B cell (primary cell): Measurements from ENCODE around the gene ETFA.

Experiments used
- EZH2 ChIP-seq: IDR thresholded peaks from 2 replicates; pipeline ENCODE4 v1.6.1; 2012; ENCODE audit warnings: borderline replicate concordance, low read depth, mild to moderate bottlenecking, moderate library complexity, low read length; ENCODE audit not compliant: insufficient read depth, poor library complexity, severe bottlenecking
- TF ChIP-seq, protein P1 (sequence below): fragments of 200-600 bp; IDR thresholded peaks from one replicate; pipeline ENCODE4 v1.8.0; 2022; ENCODE audit warnings: antibody characterized with exemption, mild to moderate bottlenecking

DNA sequence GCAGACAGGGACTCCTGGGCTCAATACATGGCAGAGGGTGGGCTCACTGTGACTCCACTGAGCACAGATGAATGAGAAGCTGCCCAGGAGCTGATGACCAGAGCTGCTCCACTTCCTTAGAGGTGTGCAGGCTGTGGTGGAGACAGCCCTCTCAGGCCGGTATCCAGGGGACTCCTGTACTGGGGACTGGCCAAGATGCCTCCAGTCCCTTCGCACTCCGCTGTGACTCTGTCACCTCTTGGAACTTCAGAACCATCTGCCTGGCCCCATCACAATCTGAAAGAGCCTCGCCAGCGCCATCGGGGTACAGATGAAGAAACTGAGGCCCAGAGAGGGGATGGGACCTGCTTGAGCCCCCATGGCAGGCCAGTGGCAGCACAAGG, 111.2 kb downstream of the ETFA start:
- TF ChIP-seq, protein P1, sequence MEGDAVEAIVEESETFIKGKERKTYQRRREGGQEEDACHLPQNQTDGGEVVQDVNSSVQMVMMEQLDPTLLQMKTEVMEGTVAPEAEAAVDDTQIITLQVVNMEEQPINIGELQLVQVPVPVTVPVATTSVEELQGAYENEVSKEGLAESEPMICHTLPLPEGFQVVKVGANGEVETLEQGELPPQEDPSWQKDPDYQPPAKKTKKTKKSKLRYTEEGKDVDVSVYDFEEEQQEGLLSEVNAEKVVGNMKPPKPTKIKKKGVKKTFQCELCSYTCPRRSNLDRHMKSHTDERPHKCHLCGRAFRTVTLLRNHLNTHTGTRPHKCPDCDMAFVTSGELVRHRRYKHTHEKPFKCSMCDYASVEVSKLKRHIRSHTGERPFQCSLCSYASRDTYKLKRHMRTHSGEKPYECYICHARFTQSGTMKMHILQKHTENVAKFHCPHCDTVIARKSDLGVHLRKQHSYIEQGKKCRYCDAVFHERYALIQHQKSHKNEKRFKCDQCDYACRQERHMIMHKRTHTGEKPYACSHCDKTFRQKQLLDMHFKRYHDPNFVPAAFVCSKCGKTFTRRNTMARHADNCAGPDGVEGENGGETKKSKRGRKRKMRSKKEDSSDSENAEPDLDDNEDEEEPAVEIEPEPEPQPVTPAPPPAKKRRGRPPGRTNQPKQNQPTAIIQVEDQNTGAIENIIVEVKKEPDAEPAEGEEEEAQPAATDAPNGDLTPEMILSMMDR, result no peak
- TF ChIP-seq EZH2, result no peak
